ENCODE measurements around the gene SLC6A5. TPM values are rescaled to one million over a fixed set of nuclear protein-coding genes. Genes with fewer than 3 reads are reported as not detected.

SLC6A5 gene
- total RNA-seq, 2 experiments from 2014 or later = not detected

- Histone ChIP-seq H3K27me3 (ENCODE audit: control insufficient read depth in 1 of 2, insufficient read depth in 2 of 2, low read length in 2 of 2) (peaks cover 0 to under 1% of the 10 kb centered on the region in 2 experiments), H3K36me3 (ENCODE audit: insufficient read depth, low read length) (no peaks in the 10 kb centered on the region), H3K9me3 (ENCODE audit: control insufficient read depth in 1 of 2, insufficient read depth in 1 of 2, low read length in 2 of 2) (no peaks in the 10 kb centered on the region), H3K4me3 (ENCODE audit: low read length) (no peak overlapping the region), H3K27ac (ENCODE audit: low read depth in 1 of 2, low read length in 2 of 2) (no peak overlapping the region), H3K4me1 (ENCODE audit: insufficient read depth, low read length) (no peaks in the 10 kb centered on the region)
- intact Hi-C loops (cut with DNase I, micrococcal nuclease) = no loop called here
- ChIA-PET POLR2A (no interaction called here), CTCF (no interaction called here)
- DNase-seq (no peak), ATAC-seq (ENCODE audit: poor library complexity) (no peak)
- H3K27me3 Mint-ChIP-seq = peaks cover 13% of the 10 kb centered on the region
- H3K9me3 Mint-ChIP-seq = no peaks in the 10 kb centered on the region
- H3K4me1 Mint-ChIP-seq (ENCODE audit: low read depth) = no peaks in the 10 kb centered on the region
- H3K27ac Mint-ChIP-seq = no peak overlapping the region
- no peaks in the 10 kb centered on the region for H3K36me3 Mint-ChIP-seq (ENCODE audit: low read depth)
- TF ChIP-seq, protein P1, sequence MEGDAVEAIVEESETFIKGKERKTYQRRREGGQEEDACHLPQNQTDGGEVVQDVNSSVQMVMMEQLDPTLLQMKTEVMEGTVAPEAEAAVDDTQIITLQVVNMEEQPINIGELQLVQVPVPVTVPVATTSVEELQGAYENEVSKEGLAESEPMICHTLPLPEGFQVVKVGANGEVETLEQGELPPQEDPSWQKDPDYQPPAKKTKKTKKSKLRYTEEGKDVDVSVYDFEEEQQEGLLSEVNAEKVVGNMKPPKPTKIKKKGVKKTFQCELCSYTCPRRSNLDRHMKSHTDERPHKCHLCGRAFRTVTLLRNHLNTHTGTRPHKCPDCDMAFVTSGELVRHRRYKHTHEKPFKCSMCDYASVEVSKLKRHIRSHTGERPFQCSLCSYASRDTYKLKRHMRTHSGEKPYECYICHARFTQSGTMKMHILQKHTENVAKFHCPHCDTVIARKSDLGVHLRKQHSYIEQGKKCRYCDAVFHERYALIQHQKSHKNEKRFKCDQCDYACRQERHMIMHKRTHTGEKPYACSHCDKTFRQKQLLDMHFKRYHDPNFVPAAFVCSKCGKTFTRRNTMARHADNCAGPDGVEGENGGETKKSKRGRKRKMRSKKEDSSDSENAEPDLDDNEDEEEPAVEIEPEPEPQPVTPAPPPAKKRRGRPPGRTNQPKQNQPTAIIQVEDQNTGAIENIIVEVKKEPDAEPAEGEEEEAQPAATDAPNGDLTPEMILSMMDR (IDR thresholded peaks at IDR 0.05) = no peak
- no peak overlapping the region for H3K4me3 Mint-ChIP-seq
These were observed 15.2 kb upstream of the SLC6A5 start for GRCh38 chr11:20584093-20584774.

GRCh38 chr11:20589796-20590195 lies 9.6 kb upstream of the SLC6A5 start:
- no peak for ATAC-seq (ENCODE audit: poor library complexity)

DNA sequence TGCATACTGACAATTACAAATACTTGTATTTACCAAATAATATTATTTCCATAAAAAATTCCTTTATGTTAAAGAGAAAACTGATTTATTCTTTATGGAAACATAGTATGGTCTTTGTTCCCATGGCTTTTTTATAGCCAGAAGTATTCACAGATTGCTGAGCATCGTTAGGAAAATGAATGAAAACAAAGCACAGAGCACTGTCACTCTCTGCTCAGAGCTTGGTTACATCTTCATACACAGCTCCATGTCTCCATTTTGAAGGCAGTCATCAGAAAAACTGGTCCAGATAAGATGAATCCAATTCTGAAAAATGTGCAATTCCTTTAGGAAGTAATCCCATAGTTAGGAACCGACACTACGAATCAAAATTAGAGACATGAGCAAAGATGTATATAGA lies 9.0 kb upstream of the SLC6A5 start:
- ChIA-PET CTCF (no interaction called here), POLR2A (no interaction called here)
- H3K36me3 ChIP-seq (ENCODE audit: insufficient read depth, low read length) = no peaks in the 10 kb centered on the region
- H3K4me3 ChIP-seq (ENCODE audit: low read length) = no peak overlapping the region
- Mint-ChIP-seq H3K36me3 (ENCODE audit: low read depth) (no peaks in the 10 kb centered on the region), H3K9me3 (no peaks in the 10 kb centered on the region), H3K27ac (no peak overlapping the region), H3K4me3 (no peak overlapping the region), H3K4me1 (ENCODE audit: low read depth) (no peaks in the 10 kb centered on the region), H3K27me3 (peaks cover 52% of the 10 kb centered on the region)
- DNase-seq (no peak), ATAC-seq (ENCODE audit: poor library complexity) (no peak)
- H3K27me3 ChIP-seq (ENCODE audit: control insufficient read depth in 1 of 2, insufficient read depth in 2 of 2, low read length in 2 of 2) = peaks cover 6 to 23% of the 10 kb centered on the region in 2 experiments
- H3K4me1 ChIP-seq (ENCODE audit: insufficient read depth, low read length) = no peaks in the 10 kb centered on the region
- H3K27ac ChIP-seq (ENCODE audit: low read depth in 1 of 2, low read length in 2 of 2) = no peak overlapping the region
- no peaks in the 10 kb centered on the region for H3K9me3 ChIP-seq (ENCODE audit: control insufficient read depth in 1 of 2, insufficient read depth in 1 of 2, low read length in 2 of 2)
- intact Hi-C loops (cut with DNase I, micrococcal nuclease) = no loop called here
- TF ChIP-seq, protein P1 (IDR thresholded peaks at IDR 0.05) = no peak

More at GRCh38 chr11:20589796-20590195, 9.6 kb upstream of the SLC6A5 start:
- TF ChIP-seq, protein P1 (IDR thresholded peaks at IDR 0.05) = no peak
- Histone ChIP-seq H3K4me1 (ENCODE audit: insufficient read depth, low read length) (no peaks in the 10 kb centered on the region), H3K9me3 (ENCODE audit: control insufficient read depth in 1 of 2, insufficient read depth in 1 of 2, low read length in 2 of 2) (no peaks in the 10 kb centered on the region), H3K27me3 (ENCODE audit: control insufficient read depth in 1 of 2, insufficient read depth in 2 of 2, low read length in 2 of 2) (peaks cover 5 to 17% of the 10 kb centered on the region in 2 experiments), H3K4me3 (ENCODE audit: low read length) (no peak overlapping the region), H3K36me3 (ENCODE audit: insufficient read depth, low read length) (no peaks in the 10 kb centered on the region), H3K27ac (ENCODE audit: low read depth in 1 of 2, low read length in 2 of 2) (no peak overlapping the region)
- H3K27ac Mint-ChIP-seq = no peak overlapping the region
- ChIA-PET POLR2A (no interaction called here), CTCF (no interaction called here)
- intact Hi-C loops (cut with DNase I, micrococcal nuclease) = no loop called here
- H3K9me3 Mint-ChIP-seq = no peaks in the 10 kb centered on the region
- H3K4me1 Mint-ChIP-seq (ENCODE audit: low read depth) = no peaks in the 10 kb centered on the region
- H3K36me3 Mint-ChIP-seq (ENCODE audit: low read depth) = no peaks in the 10 kb centered on the region
- DNase-seq = no peak
- peaks cover 46% of the 10 kb centered on the region for H3K27me3 Mint-ChIP-seq
- H3K4me3 Mint-ChIP-seq = no peak overlapping the region
